B cell (primary cell): ENCODE results near the gene TP53TG3E. TPM values are rescaled to one million over a fixed set of nuclear protein-coding genes. Genes with fewer than 3 reads are reported as not detected.
"Not testable (repeated sequence)": the region's sequence is repeated elsewhere in the genome, so short reads cannot be mapped to it uniquely, and the experiment has no call there.

Source experiments
- ATAC-seq: fragments of 200-7000 bp; cut with Tn5 transposase; one replicate; pipeline ENCODE4 v1.10.0; 2021; ENCODE audit warnings: low read depth, mild to moderate bottlenecking, moderate number of reproducible peaks, moderate library complexity
- CTCF ChIA-PET: fragments of 350-600 bp; sonication (Branson Sonifier 250); formaldehyde crosslinking; loops from one replicate; lab custom pipeline; 2021; ENCODE audit warnings: antibody characterized with exemption, inconsistent platforms; lab: Charles Lee
- POLR2A ChIA-PET: fragments of 350-600 bp; sonication (Branson Sonifier 250); formaldehyde crosslinking; loops from one replicate; lab custom pipeline; 2021; ENCODE audit warnings: antibody characterized with exemption; lab: Charles Lee
- DNase-seq: peaks from one replicate; pipeline ENCODE4 v3.0.0; 2013
- H2AFZ ChIP-seq: 2 replicates; pipeline ENCODE4 v1.6.1; 2012; ENCODE audit warnings: mild to moderate bottlenecking, low read depth, low read length; ENCODE audit not compliant: insufficient read depth, poor library complexity, severe bottlenecking
- H3K27ac ChIP-seq, 2 donors: 1 replicate in 1 of 2; 2 replicates in 1 of 2; pipeline ENCODE4 v1.5.1; 2012 to 2013; ENCODE audit warnings: low read length in 2 of 2, mild to moderate bottlenecking in 2 of 2, moderate library complexity in 1 of 2
- H3K27me3 ChIP-seq, 4 experiments: fragments of 200-600 bp in 1 of 4; sonication (generic) in 1 of 4; replicated peaks in 1 of 4; 1 replicate in 2 of 4; 2 replicates in 2 of 4; pipeline versions ENCODE4 v1.6.1 to v1.7.0; 2013 to 2016; ENCODE audit warnings: low read length in 3 of 4, mild to moderate bottlenecking in 2 of 4, mixed read lengths in 1 of 4, moderate library complexity in 1 of 4; ENCODE audit not compliant: insufficient read depth in 4 of 4, control insufficient read depth in 3 of 4; ENCODE audit errors: control extremely low read depth in 1 of 4
- H3K36me3 ChIP-seq, 2 experiments: replicated peaks in 1 of 2; 1 replicate in 1 of 2; 2 replicates in 1 of 2; pipeline versions ENCODE4 v1.6.1 to v1.7.1; 2013; ENCODE audit warnings: low read length in 1 of 2; ENCODE audit not compliant: insufficient read depth in 2 of 2, control insufficient read depth in 1 of 2; ENCODE audit errors: control extremely low read depth in 1 of 2, extremely low read depth in 1 of 2
- H3K4me1 ChIP-seq, 2 donors: fragments of 200-600 bp in 1 of 2; sonication (generic) in 1 of 2; 1 replicate in 1 of 2; 2 replicates in 1 of 2; pipeline versions ENCODE4 v1.5.1 to v1.6.1; 2013 to 2017; ENCODE audit warnings: low read length in 2 of 2; ENCODE audit not compliant: control insufficient read depth in 2 of 2, insufficient read depth in 2 of 2
- H3K4me2 ChIP-seq: replicated peaks from 2 replicates; pipeline ENCODE3; 2012; ENCODE audit warnings: mild to moderate bottlenecking, low read depth, low read length; ENCODE audit not compliant: poor library complexity, severe bottlenecking
- H3K4me3 ChIP-seq, 5 experiments: fragments of 200-600 bp in 1 of 5; sonication (generic) in 1 of 5; 1 replicate in 3 of 5; 2 replicates in 2 of 5; pipeline versions ENCODE4 v1.5.1 to v1.7.0; 2011 to 2016; ENCODE audit warnings: low read length in 4 of 5, mild to moderate bottlenecking in 4 of 5, low read depth in 2 of 5, control low read depth in 1 of 5, moderate library complexity in 1 of 5; ENCODE audit not compliant: insufficient read depth in 1 of 5; ENCODE audit errors: control extremely low read depth in 1 of 5, extremely low read depth in 1 of 5
- H3K79me2 ChIP-seq: fragments of 200-600 bp; sonication (generic); one replicate; pipeline ENCODE4 v1.6.0; 2016; ENCODE audit warnings: low read length; ENCODE audit not compliant: control insufficient read depth, insufficient read depth
- H3K9ac ChIP-seq: fragments of 200-600 bp; sonication (generic); 2 replicates; pipeline ENCODE4 v1.6.1; 2017; ENCODE audit warnings: mild to moderate bottlenecking, low read length, moderate library complexity
- H3K9me3 ChIP-seq, 3 donors: one replicate each; pipeline versions ENCODE4 v1.6.1 to v1.7.1; 2013; ENCODE audit warnings: low read length in 2 of 3; ENCODE audit not compliant: control insufficient read depth in 2 of 3, insufficient read depth in 1 of 3; ENCODE audit errors: control extremely low read depth in 1 of 3
- H4K20me1 ChIP-seq: 2 replicates; pipeline ENCODE4 v1.6.0; 2012; ENCODE audit warnings: mild to moderate bottlenecking, low read length; ENCODE audit not compliant: insufficient read depth, control insufficient read depth, poor library complexity, severe bottlenecking
- H3K27ac Mint-ChIP-seq: one replicate; pipeline ENCODE4 v1.8.0; 2021; ENCODE audit warnings: mixed read lengths
- H3K27me3 Mint-ChIP-seq: one replicate; pipeline ENCODE4 v1.8.0; 2021; ENCODE audit warnings: mixed read lengths
- H3K4me1 Mint-ChIP-seq: one replicate; pipeline ENCODE4 v1.8.0; 2021; ENCODE audit warnings: mixed read lengths
- H3K4me3 Mint-ChIP-seq: one replicate; pipeline ENCODE4 v1.8.0; 2021; ENCODE audit warnings: mixed read lengths
- H3K9me3 Mint-ChIP-seq: one replicate; pipeline ENCODE4 v1.8.0; 2022; ENCODE audit warnings: mixed read lengths; ENCODE audit not compliant: insufficient read depth
- WGBS: methylation state at CpG from one replicate; pipeline ENCODE4 v1.1.5; 2013; ENCODE audit warnings: missing lambda C conversion rate; ENCODE audit not compliant: insufficient coverage; 5-methylcytosine and 5-hydroxymethylcytosine counted together
- intact Hi-C: fragments of 100-400 bp; cut with micrococcal nuclease; formaldehyde crosslinking; loops from one replicate; pipeline ENCODE4 v1.10.0; 2022
- polyA plus RNA-seq: library from polyadenylated mRNA; depleted of rRNA; stranded (reverse); fragments of >200 nt; gene quantifications from 2 replicates; pipeline ENCODE4 v1.2.3, GENCODE V29; 2012
- small RNA-seq: library from RNA; depleted of rRNA; stranded (forward); fragments of <200 nt; gene quantifications from one replicate; pipeline ENCODE3, GENCODE V24; 2012; ENCODE audit warnings: low replicate concordance, low read depth; ENCODE audit not compliant: insufficient read length
- total RNA-seq, 2 donors: library from RNA; stranded (reverse); fragments of 120-200 nt in 1 of 2; gene quantifications; 1 replicate in 1 of 2; 2 replicates in 1 of 2; pipeline versions ENCODE4 v1.2.3 to v1.2.4, GENCODE V29; 2013 to 2022

TP53TG3E gene
- total and polyA plus RNA-seq, 2 donors (not counting 1 experiment from before 2014, with no cell fraction given): not detected

GRCh38 chr16:33338543-33338951 is 34.4 kb downstream of the TP53TG3E start:
- POLR2A ChIA-PET, H3K4me3 ChIP-seq, CTCF ChIA-PET, H2AFZ ChIP-seq, H3K27ac Mint-ChIP-seq, H3K4me1 ChIP-seq, H3K9me3 Mint-ChIP-seq, H3K4me3 Mint-ChIP-seq, H4K20me1 ChIP-seq, H3K36me3 ChIP-seq, ATAC-seq, H3K27me3 ChIP-seq, H3K79me2 ChIP-seq, intact Hi-C loops, H3K4me2 ChIP-seq, H3K27ac ChIP-seq, H3K9ac ChIP-seq, H3K4me1 Mint-ChIP-seq, H3K27me3 Mint-ChIP-seq: not testable (repeated sequence)
- H3K9me3 ChIP-seq: peaks cover 0 to 34% (median 0%) of the 10 kb centered on the region in 3 donors
- WGBS: 85% methylated on average over 1 of the region's 2 CpGs
- peak; percentile 5 for DNase-seq

- H2AFZ ChIP-seq, H3K4me3 ChIP-seq, H4K20me1 ChIP-seq, H3K4me1 ChIP-seq, H3K27ac Mint-ChIP-seq, CTCF ChIA-PET, H3K27me3 Mint-ChIP-seq, ATAC-seq, intact Hi-C loops, POLR2A ChIA-PET, H3K36me3 ChIP-seq, H3K27ac ChIP-seq, H3K4me2 ChIP-seq, H3K4me3 Mint-ChIP-seq, H3K9me3 Mint-ChIP-seq, H3K79me2 ChIP-seq, H3K4me1 Mint-ChIP-seq, H3K9ac ChIP-seq, H3K27me3 ChIP-seq: not testable (repeated sequence)
- DNase-seq: peak; percentile 17
- H3K9me3 ChIP-seq: peaks cover 0 to 34% (median 0%) of the 10 kb centered on the region in 3 donors
- WGBS: 85% methylated on average over 3 of the region's 4 CpGs
Observed at GRCh38 chr16:33339093-33340061, 35.3 kb downstream of the TP53TG3E start.

Small RNA genes lying within 50 kb of the gene (small RNA-seq; reads per million reads assigned to genes)
- not detected for gene AC141257.3

Other genes with a start within 250 kb of the TP53TG3E start
- gene TP53TG3C, start 110.1 kb upstream of the TP53TG3E start, total RNA-seq: not detected in 2 replicates
- gene TP53TG3C, start 110.1 kb upstream of the TP53TG3E start, polyA plus RNA-seq: not detected in 2 replicates
- gene TP53TG3B, start 56.5 kb downstream of the TP53TG3E start, total RNA-seq: not detected in 2 replicates
- gene TP53TG3B, start 56.5 kb downstream of the TP53TG3E start, polyA plus RNA-seq: not detected in 2 replicates
- gene TP53TG3F, start 155.3 kb downstream of the TP53TG3E start, total RNA-seq: not detected in 2 replicates
- not detected in 2 replicates for gene TP53TG3F, start 155.3 kb downstream of the TP53TG3E start, polyA plus RNA-seq